ENCODE data around the gene FBXL15. TPM values are rescaled to one million over a fixed set of nuclear protein-coding genes. Genes with fewer than 3 reads are reported as not detected.

FBXL15 gene
- total and polyA plus RNA-seq, 9 of the 15 experiments (the other 6 are each of a cell fraction or from before 2014, with no cell fraction given): 0.08 to 25.9 (median 3.5) TPM

DNA sequence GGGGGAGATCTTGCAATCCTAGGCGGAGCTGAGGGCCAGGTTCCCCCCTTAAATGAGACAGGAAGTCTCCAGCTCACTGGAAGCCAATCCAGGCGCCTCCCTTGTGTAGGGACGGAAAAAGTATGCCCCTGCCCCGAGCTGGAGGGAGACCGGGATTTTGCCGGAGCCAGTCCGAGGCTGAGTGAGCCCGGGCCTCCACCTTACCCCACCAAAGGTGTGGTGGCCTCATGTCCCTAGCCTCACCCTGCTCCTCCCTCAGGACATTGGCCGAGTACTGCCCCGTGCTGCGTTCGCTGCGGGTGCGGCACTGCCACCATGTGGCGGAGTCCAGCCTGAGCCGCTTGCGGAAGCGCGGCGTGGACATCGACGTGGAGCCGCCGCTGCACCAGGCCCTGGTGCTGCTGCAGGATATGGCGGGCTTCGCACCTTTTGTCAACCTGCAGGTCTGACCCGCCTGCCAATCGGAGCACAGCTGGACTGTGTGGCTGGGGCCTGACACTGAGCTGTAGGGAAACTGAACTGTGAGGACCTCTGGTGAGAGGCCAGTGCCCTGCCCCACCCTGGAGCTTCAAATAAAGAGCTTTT lies 2.0 kb downstream of the FBXL15 start (continued):
- TF ChIP-seq, protein P1, sequence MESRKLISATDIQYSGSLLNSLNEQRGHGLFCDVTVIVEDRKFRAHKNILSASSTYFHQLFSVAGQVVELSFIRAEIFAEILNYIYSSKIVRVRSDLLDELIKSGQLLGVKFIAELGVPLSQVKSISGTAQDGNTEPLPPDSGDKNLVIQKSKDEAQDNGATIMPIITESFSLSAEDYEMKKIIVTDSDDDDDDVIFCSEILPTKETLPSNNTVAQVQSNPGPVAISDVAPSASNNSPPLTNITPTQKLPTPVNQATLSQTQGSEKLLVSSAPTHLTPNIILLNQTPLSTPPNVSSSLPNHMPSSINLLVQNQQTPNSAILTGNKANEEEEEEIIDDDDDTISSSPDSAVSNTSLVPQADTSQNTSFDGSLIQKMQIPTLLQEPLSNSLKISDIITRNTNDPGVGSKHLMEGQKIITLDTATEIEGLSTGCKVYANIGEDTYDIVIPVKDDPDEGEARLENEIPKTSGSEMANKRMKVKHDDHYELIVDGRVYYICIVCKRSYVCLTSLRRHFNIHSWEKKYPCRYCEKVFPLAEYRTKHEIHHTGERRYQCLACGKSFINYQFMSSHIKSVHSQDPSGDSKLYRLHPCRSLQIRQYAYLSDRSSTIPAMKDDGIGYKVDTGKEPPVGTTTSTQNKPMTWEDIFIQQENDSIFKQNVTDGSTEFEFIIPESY (CRISPR knock-in tag; IDR thresholded peaks at IDR 0.05): peak; percentile 53; the same call in 1 of the 2 replicates
- no peak for TF ChIP-seq TBL1XR1 (IDR thresholded peaks at IDR 0.05; ENCODE audit: low read length in 2 of 2)
- TF ChIP-seq, protein P2, sequence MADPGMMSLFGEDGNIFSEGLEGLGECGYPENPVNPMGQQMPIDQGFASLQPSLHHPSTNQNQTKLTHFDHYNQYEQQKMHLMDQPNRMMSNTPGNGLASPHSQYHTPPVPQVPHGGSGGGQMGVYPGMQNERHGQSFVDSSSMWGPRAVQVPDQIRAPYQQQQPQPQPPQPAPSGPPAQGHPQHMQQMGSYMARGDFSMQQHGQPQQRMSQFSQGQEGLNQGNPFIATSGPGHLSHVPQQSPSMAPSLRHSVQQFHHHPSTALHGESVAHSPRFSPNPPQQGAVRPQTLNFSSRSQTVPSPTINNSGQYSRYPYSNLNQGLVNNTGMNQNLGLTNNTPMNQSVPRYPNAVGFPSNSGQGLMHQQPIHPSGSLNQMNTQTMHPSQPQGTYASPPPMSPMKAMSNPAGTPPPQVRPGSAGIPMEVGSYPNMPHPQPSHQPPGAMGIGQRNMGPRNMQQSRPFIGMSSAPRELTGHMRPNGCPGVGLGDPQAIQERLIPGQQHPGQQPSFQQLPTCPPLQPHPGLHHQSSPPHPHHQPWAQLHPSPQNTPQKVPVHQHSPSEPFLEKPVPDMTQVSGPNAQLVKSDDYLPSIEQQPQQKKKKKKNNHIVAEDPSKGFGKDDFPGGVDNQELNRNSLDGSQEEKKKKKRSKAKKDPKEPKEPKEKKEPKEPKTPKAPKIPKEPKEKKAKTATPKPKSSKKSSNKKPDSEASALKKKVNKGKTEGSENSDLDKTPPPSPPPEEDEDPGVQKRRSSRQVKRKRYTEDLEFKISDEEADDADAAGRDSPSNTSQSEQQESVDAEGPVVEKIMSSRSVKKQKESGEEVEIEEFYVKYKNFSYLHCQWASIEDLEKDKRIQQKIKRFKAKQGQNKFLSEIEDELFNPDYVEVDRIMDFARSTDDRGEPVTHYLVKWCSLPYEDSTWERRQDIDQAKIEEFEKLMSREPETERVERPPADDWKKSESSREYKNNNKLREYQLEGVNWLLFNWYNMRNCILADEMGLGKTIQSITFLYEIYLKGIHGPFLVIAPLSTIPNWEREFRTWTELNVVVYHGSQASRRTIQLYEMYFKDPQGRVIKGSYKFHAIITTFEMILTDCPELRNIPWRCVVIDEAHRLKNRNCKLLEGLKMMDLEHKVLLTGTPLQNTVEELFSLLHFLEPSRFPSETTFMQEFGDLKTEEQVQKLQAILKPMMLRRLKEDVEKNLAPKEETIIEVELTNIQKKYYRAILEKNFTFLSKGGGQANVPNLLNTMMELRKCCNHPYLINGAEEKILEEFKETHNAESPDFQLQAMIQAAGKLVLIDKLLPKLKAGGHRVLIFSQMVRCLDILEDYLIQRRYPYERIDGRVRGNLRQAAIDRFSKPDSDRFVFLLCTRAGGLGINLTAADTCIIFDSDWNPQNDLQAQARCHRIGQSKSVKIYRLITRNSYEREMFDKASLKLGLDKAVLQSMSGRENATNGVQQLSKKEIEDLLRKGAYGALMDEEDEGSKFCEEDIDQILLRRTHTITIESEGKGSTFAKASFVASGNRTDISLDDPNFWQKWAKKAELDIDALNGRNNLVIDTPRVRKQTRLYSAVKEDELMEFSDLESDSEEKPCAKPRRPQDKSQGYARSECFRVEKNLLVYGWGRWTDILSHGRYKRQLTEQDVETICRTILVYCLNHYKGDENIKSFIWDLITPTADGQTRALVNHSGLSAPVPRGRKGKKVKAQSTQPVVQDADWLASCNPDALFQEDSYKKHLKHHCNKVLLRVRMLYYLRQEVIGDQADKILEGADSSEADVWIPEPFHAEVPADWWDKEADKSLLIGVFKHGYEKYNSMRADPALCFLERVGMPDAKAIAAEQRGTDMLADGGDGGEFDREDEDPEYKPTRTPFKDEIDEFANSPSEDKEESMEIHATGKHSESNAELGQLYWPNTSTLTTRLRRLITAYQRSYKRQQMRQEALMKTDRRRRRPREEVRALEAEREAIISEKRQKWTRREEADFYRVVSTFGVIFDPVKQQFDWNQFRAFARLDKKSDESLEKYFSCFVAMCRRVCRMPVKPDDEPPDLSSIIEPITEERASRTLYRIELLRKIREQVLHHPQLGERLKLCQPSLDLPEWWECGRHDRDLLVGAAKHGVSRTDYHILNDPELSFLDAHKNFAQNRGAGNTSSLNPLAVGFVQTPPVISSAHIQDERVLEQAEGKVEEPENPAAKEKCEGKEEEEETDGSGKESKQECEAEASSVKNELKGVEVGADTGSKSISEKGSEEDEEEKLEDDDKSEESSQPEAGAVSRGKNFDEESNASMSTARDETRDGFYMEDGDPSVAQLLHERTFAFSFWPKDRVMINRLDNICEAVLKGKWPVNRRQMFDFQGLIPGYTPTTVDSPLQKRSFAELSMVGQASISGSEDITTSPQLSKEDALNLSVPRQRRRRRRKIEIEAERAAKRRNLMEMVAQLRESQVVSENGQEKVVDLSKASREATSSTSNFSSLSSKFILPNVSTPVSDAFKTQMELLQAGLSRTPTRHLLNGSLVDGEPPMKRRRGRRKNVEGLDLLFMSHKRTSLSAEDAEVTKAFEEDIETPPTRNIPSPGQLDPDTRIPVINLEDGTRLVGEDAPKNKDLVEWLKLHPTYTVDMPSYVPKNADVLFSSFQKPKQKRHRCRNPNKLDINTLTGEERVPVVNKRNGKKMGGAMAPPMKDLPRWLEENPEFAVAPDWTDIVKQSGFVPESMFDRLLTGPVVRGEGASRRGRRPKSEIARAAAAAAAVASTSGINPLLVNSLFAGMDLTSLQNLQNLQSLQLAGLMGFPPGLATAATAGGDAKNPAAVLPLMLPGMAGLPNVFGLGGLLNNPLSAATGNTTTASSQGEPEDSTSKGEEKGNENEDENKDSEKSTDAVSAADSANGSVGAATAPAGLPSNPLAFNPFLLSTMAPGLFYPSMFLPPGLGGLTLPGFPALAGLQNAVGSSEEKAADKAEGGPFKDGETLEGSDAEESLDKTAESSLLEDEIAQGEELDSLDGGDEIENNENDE (IDR thresholded peaks at IDR 0.05; ENCODE audit: low read depth, low read length): no peak
- TF ChIP-seq SMAD1 (IDR thresholded peaks at IDR 0.05; ENCODE audit: low read depth, low read length, partially characterized antibody): peak; percentile 56
- TF ChIP-seq ZKSCAN1 (IDR thresholded peaks at IDR 0.05; ENCODE audit: low read depth, low read length): peak; percentile 72
- TF ChIP-seq EGR1 (conservative IDR thresholded peaks at IDR 0.05): no peak
- peak in 1 of 2 experiments; percentile 71; a peak in 2 of 4 replicates for TF ChIP-seq HDAC1 (IDR thresholded peaks at IDR 0.05)
- no peak for TF ChIP-seq ZNF175 (CRISPR knock-in tag; IDR thresholded peaks at IDR 0.05; ENCODE audit: low read depth)
- TF ChIP-seq ZNF778 (CRISPR knock-in tag; IDR thresholded peaks at IDR 0.05): no peak
- peak; percentile 63; the same call in 1 of the 2 replicates for TF ChIP-seq CBX1 (IDR thresholded peaks at IDR 0.05; ENCODE audit: low read depth)
- TF ChIP-seq FIP1L1 (IDR thresholded peaks at IDR 0.05; ENCODE audit: low read depth, low read length, poor library complexity, severe bottlenecking): peak; percentile 69
- 0 out of 2 replicates have a peak, but pooled peaks have one; percentile 64 for TF ChIP-seq ZNF282 (CRISPR knock-in tag; IDR thresholded peaks at IDR 0.05)
- peak; percentile 65 for TF ChIP-seq BHLHE40 (IDR thresholded peaks at IDR 0.05; ENCODE audit: low read length)
- TF ChIP-seq EP400 (IDR thresholded peaks at IDR 0.05): peak; percentile 87
